Neuronal stem cell (in vitro differentiated cells): Measurements from ENCODE around the gene CHAF1A.

Experiments
- DNase-seq: peaks from one replicate; pipeline ENCODE4 v3.0.0-alpha.2; 2013; ENCODE audit warnings: low spot score
- H2AFZ ChIP-seq: one replicate; pipeline ENCODE4 v1.6.1; 2013; ENCODE audit warnings: mild to moderate bottlenecking, low read length, inconsistent platforms
- H2AK5ac ChIP-seq: 2 replicates; pipeline ENCODE4 v1.6.1; 2013; ENCODE audit warnings: low read depth, mild to moderate bottlenecking, inconsistent platforms, low read length, moderate library complexity, mixed read lengths
- H2BK120ac ChIP-seq: 2 replicates; pipeline ENCODE4 v1.6.1; 2013; ENCODE audit warnings: low read depth, mild to moderate bottlenecking, inconsistent platforms, low read length, moderate library complexity, mixed read lengths
- H2BK12ac ChIP-seq: one replicate; pipeline ENCODE4 v1.6.1; 2013; ENCODE audit warnings: low read length, inconsistent platforms
- H2BK15ac ChIP-seq: 2 replicates; pipeline ENCODE4 v1.6.1; 2013; ENCODE audit warnings: mild to moderate bottlenecking, low read length, inconsistent platforms, mixed read lengths
- H2BK5ac ChIP-seq: one replicate; pipeline ENCODE4 v1.6.1; 2013; ENCODE audit warnings: inconsistent platforms, mild to moderate bottlenecking, low read length, moderate library complexity
- H3K14ac ChIP-seq: one replicate; pipeline ENCODE4 v1.6.1; 2013; ENCODE audit warnings: low read length, inconsistent platforms
- H3K18ac ChIP-seq: 2 replicates; pipeline ENCODE4 v1.6.1; 2013; ENCODE audit warnings: low read length, inconsistent platforms
- H3K23ac ChIP-seq: 2 replicates; pipeline ENCODE4 v1.6.1; 2013; ENCODE audit warnings: low read depth, mild to moderate bottlenecking, mixed read lengths, low read length, inconsistent platforms; ENCODE audit not compliant: poor library complexity
- H3K27ac ChIP-seq: replicated peaks from 3 replicates; pipeline ENCODE4 v1.5.1; 2013; ENCODE audit warnings: low read length, inconsistent platforms
- H3K27me3 ChIP-seq, 3 experiments: 2 replicates each; pipeline ENCODE4 v1.6.1; 2013; ENCODE audit warnings: low read length in 3 of 3, mild to moderate bottlenecking in 2 of 3, inconsistent platforms in 1 of 3, low read depth in 1 of 3, mixed read lengths in 1 of 3, moderate library complexity in 1 of 3; ENCODE audit not compliant: control insufficient read depth in 3 of 3, insufficient read depth in 3 of 3
- H3K36me3 ChIP-seq, 2 donors: replicated peaks in 1 of 2; 2 replicates each; pipeline ENCODE4 v1.6.1; 2013; ENCODE audit warnings: low read length in 2 of 2; ENCODE audit not compliant: control insufficient read depth in 2 of 2, insufficient read depth in 2 of 2
- H3K4ac ChIP-seq: 2 replicates; pipeline ENCODE4 v1.6.1; 2013; ENCODE audit warnings: inconsistent platforms, mild to moderate bottlenecking, low read length, moderate library complexity
- H3K4me1 ChIP-seq, 2 donors: 1 replicate in 1 of 2; 2 replicates in 1 of 2; pipeline ENCODE4 v1.6.1; 2013; ENCODE audit warnings: low read length in 2 of 2, low read depth in 1 of 2; ENCODE audit not compliant: control insufficient read depth in 2 of 2, insufficient read depth in 1 of 2
- H3K4me2 ChIP-seq: one replicate; pipeline ENCODE4 v1.6.1; 2013; ENCODE audit warnings: mild to moderate bottlenecking, low read length, inconsistent platforms; ENCODE audit not compliant: insufficient read depth, poor library complexity, severe bottlenecking
- H3K4me3 ChIP-seq, 2 donors: 2 replicates each; pipeline ENCODE4 v1.5.1; 2013; ENCODE audit warnings: low read length in 2 of 2, mild to moderate bottlenecking in 2 of 2, inconsistent platforms in 1 of 2, moderate library complexity in 1 of 2
- H3K79me1 ChIP-seq: one replicate; pipeline ENCODE4 v1.6.1; 2013; ENCODE audit warnings: low read depth, mild to moderate bottlenecking, inconsistent platforms, low read length, moderate library complexity
- H3K9ac ChIP-seq: one replicate; pipeline ENCODE4 v1.6.1; 2013; ENCODE audit warnings: mild to moderate bottlenecking, low read depth, low read length, inconsistent platforms; ENCODE audit not compliant: poor library complexity
- H3K9me3 ChIP-seq, 2 donors: replicated peaks in 1 of 2; 2 replicates each; pipeline versions ENCODE3 to v1.6.1; 2013; ENCODE audit warnings: low read length in 2 of 2, mild to moderate bottlenecking in 2 of 2, inconsistent platforms in 1 of 2, low read depth in 1 of 2, mixed read lengths in 1 of 2, moderate library complexity in 1 of 2; ENCODE audit not compliant: control insufficient read depth in 2 of 2, insufficient read depth in 1 of 2
- H4K8ac ChIP-seq: one replicate; pipeline ENCODE4 v1.6.1; 2013; ENCODE audit warnings: low read depth, mild to moderate bottlenecking, inconsistent platforms, low read length, moderate library complexity
- H4K91ac ChIP-seq: one replicate; pipeline ENCODE4 v1.6.1; 2013; ENCODE audit warnings: low read length, low read depth, mild to moderate bottlenecking, inconsistent platforms; ENCODE audit not compliant: poor library complexity
- whole genome bisulfite sequencing, 2 donors: extraction: QIAGEN DNeasy Blood & Tissue Kit; methylation state at CpG; one replicate each; pipeline ENCODE4 v1.1.7; 2013; ENCODE audit warnings: missing lambda C conversion rate in 2 of 2, mixed read lengths in 1 of 2; ENCODE audit not compliant: insufficient read length in 2 of 2, insufficient replicate concordance in 1 of 2; ENCODE audit errors: extremely low coverage in 2 of 2; 5-methylcytosine and 5-hydroxymethylcytosine counted together

Gene CHAF1A

GRCh38 chr19:4453232-4454179 is 51.1 kb downstream of the CHAF1A start:
- no peak overlapping the region for H2AFZ ChIP-seq
- H2BK12ac ChIP-seq: peak overlapping the region; percentile 46
- H3K27me3 ChIP-seq: no peaks in the 10 kb centered on the region
- H3K36me3 ChIP-seq: peaks cover 16 to 50% of the 10 kb centered on the region in 2 donors
- peak overlapping the region; percentile 69 for H3K23ac ChIP-seq
- peaks cover 1% of the 10 kb centered on the region for H3K79me1 ChIP-seq
- no peak overlapping the region for H2BK15ac ChIP-seq
- no peak overlapping the region for H3K4me2 ChIP-seq
- H4K91ac ChIP-seq: no peak overlapping the region
- no peak overlapping the region for H3K27ac ChIP-seq
- no peak overlapping the region for H3K4me3 ChIP-seq
- peak overlapping the region; percentile 41 for H3K18ac ChIP-seq
- peaks cover 10 to 15% of the 10 kb centered on the region in 2 donors for H3K4me1 ChIP-seq
- H2BK5ac ChIP-seq: peak overlapping the region; percentile 46
- no CpG with 5 or more reads among the region's 34 CpGs for WGBS, 2 donors
- peak overlapping the region; percentile 68 for H3K9ac ChIP-seq
- no peaks in the 10 kb centered on the region for H3K9me3 ChIP-seq
- H3K14ac ChIP-seq: no peak overlapping the region
- H3K4ac ChIP-seq: no peak overlapping the region
- H2BK120ac ChIP-seq: no peak overlapping the region
- H4K8ac ChIP-seq: no peak overlapping the region
- H2AK5ac ChIP-seq: peak overlapping the region; percentile 72
- no peak for DNase-seq

GRCh38 chr19:4454747-4455718 is 52.6 kb downstream of the CHAF1A start:
- no peak overlapping the region for H3K14ac ChIP-seq
- H2AFZ ChIP-seq: no peak overlapping the region
- H3K18ac ChIP-seq: peak overlapping the region; percentile 27
- H3K36me3 ChIP-seq: peaks cover 6 to 37% of the 10 kb centered on the region in 2 donors
- no peak for DNase-seq
- H3K79me1 ChIP-seq: peaks cover 1% of the 10 kb centered on the region
- H3K4ac ChIP-seq: no peak overlapping the region
- no peaks in the 10 kb centered on the region for H3K9me3 ChIP-seq
- no peak overlapping the region for H3K27ac ChIP-seq
- H4K91ac ChIP-seq: peak overlapping the region; percentile 68
- H4K8ac ChIP-seq: no peak overlapping the region
- H2BK15ac ChIP-seq: no peak overlapping the region
- H2BK12ac ChIP-seq: no peak overlapping the region
- no CpG with 5 or more reads among the region's 29 CpGs for WGBS, 2 donors
- no peak overlapping the region for H3K4me3 ChIP-seq
- peaks cover 8 to 15% of the 10 kb centered on the region in 2 donors for H3K4me1 ChIP-seq
- no peak overlapping the region for H3K4me2 ChIP-seq
- H3K9ac ChIP-seq: peak overlapping the region; percentile 66
- no peak overlapping the region for H3K23ac ChIP-seq
- peak overlapping the region; percentile 46 for H2BK5ac ChIP-seq
- H2BK120ac ChIP-seq: no peak overlapping the region
- no peaks in the 10 kb centered on the region for H3K27me3 ChIP-seq
- peak overlapping the region; percentile 86 for H2AK5ac ChIP-seq

GRCh38 chr19:4455719-4456475 is 53.5 kb downstream of the CHAF1A start:
- no CpG with 5 or more reads among the region's 15 CpGs for WGBS, 2 donors
- Histone ChIP-seq H3K4ac (no peak overlapping the region), H2AFZ (no peak overlapping the region), H3K14ac (no peak overlapping the region), H3K27me3 (no peaks in the 10 kb centered on the region), H4K91ac (no peak overlapping the region), H2BK120ac (no peak overlapping the region), H4K8ac (no peak overlapping the region), H3K9me3 (no peaks in the 10 kb centered on the region), H2BK15ac (no peak overlapping the region), H3K4me3 (peak overlapping the region in 1 of 2 donors; percentile 84), H3K4me1 (peaks cover 8 to 15% of the 10 kb centered on the region in 2 donors), H3K23ac (no peak overlapping the region), H3K4me2 (peak overlapping the region; percentile 29), H3K18ac (no peak overlapping the region), H3K27ac (no peak overlapping the region), H3K36me3 (peaks cover 6 to 33% of the 10 kb centered on the region in 2 donors), H3K9ac (peak overlapping the region; percentile 75), H2BK5ac (peak overlapping the region; percentile 82), H3K79me1 (peaks cover 1% of the 10 kb centered on the region), H2AK5ac (peak overlapping the region; percentile 26), H2BK12ac (no peak overlapping the region)
- no peak for DNase-seq
